K562 (cell line): ENCODE measurements around the gene PCNX3. TPM values are rescaled to one million over a fixed set of nuclear protein-coding genes. Genes with fewer than 3 reads are reported as not detected.
"Not testable (repeated sequence)": the region's sequence is repeated elsewhere in the genome, so short reads cannot be mapped to it uniquely, and the experiment has no call there.

Experiments used
- ATAC-seq: fragments of 200-7000 bp; cut with Tn5 transposase; 3 replicates; pipeline ENCODE4 v1.9.1; 2020; ENCODE audit warnings: moderate library complexity
- BruUV-seq: library from RNA; stranded (reverse); fragments of 400-500 nt; replicated peaks from 2 replicates; lab custom pipeline; 2021; lab: Mats Ljungman, UMichigan
- CTCF ChIA-PET: fragments of 300-600 bp; formaldehyde crosslinking; extraction: SDS; loops from one replicate; lab custom pipeline; 2021; ENCODE audit warnings: low intra/inter-chr PET ratio; lab: Yijun Ruan, JAX
- POLR2A ChIA-PET: fragments of 300-600, 350-650 bp; sonication (Branson Sonifier 250); formaldehyde crosslinking; extraction: SDS; loops from one replicate; lab custom pipeline; 2021; ENCODE audit warnings: antibody characterized with exemption, inconsistent platforms; lab: Yijun Ruan, JAX
- DNase-seq, 4 experiments: peaks; one replicate each; pipeline versions ENCODE4 v3.0.0 to v3.0.0-alpha.2; 2011 to 2018; ENCODE audit warnings: low spot score in 3 of 4, mixed read lengths in 3 of 4; ENCODE audit errors: extremely low read depth in 1 of 4
- FAIRE-seq: peaks from 2 replicates; lab custom pipeline; 2011; peaks lifted over from hg19 to GRCh38; lab: Jason Lieb, UNC
- H2AFZ ChIP-seq: 2 replicates; pipeline ENCODE4 v1.6.0; 2011; ENCODE audit warnings: low read depth, low read length, control low read depth, inconsistent platforms
- H3K27ac ChIP-seq: fragments of 200-600 bp; 3 replicates; pipeline ENCODE4 v1.8.0; 2011; ENCODE audit warnings: low read depth, mild to moderate bottlenecking, control low read depth, inconsistent platforms, low read length, moderate library complexity, mixed read lengths; ENCODE audit errors: extremely low read depth
- H3K27me3 ChIP-seq, 2 experiments: fragments of 300-600 bp in 1 of 2; 2 replicates in 1 of 2; 3 replicates in 1 of 2; pipeline versions ENCODE4 v1.6.0 to v1.8.0; 2011; ENCODE audit warnings: inconsistent platforms in 2 of 2, low read length in 2 of 2, mild to moderate bottlenecking in 1 of 2, mixed read lengths in 1 of 2, moderate library complexity in 1 of 2; ENCODE audit not compliant: control insufficient read depth in 2 of 2, insufficient read depth in 2 of 2
- H3K36me3 ChIP-seq: fragments of 300-600 bp; 3 replicates; pipeline ENCODE4 v1.8.0; 2011; ENCODE audit warnings: mild to moderate bottlenecking, low read length, inconsistent platforms; ENCODE audit not compliant: control insufficient read depth, insufficient read depth
- H3K4me1 ChIP-seq, 2 experiments: fragments of 200-600 bp in 1 of 2; replicated peaks in 1 of 2; 2 replicates in 1 of 2; 3 replicates in 1 of 2; pipeline versions ENCODE4 v1.5.1 to v1.8.0; 2011; ENCODE audit warnings: inconsistent platforms in 2 of 2, low read length in 2 of 2, mild to moderate bottlenecking in 1 of 2, mixed read lengths in 1 of 2, moderate library complexity in 1 of 2; ENCODE audit not compliant: control insufficient read depth in 2 of 2, insufficient read depth in 2 of 2
- H3K4me2 ChIP-seq: 2 replicates; pipeline ENCODE4 v1.6.1; 2011; ENCODE audit warnings: low read length, control low read depth, inconsistent platforms, mixed read lengths; ENCODE audit not compliant: insufficient read depth
- H3K4me3 ChIP-seq: fragments of 200-600 bp; sonication (generic), shearing (Covaris generic); 2 replicates; pipeline ENCODE4 v1.5.1; 2016; ENCODE audit warnings: control low read depth, inconsistent platforms
- H3K79me2 ChIP-seq: fragments of 200-600 bp; 3 replicates; pipeline ENCODE4 v1.8.0; 2011; ENCODE audit warnings: low read length, inconsistent platforms; ENCODE audit not compliant: control insufficient read depth, insufficient read depth
- H3K9ac ChIP-seq, 2 experiments: 2 replicates each; pipeline versions ENCODE4 v1.6.0 to v1.6.1; 2011; ENCODE audit warnings: low read depth in 2 of 2, low read length in 2 of 2, control low read depth in 1 of 2, inconsistent platforms in 1 of 2, mild to moderate bottlenecking in 1 of 2, mixed read lengths in 1 of 2; ENCODE audit not compliant: insufficient read depth in 1 of 2
- H3K9me1 ChIP-seq: one replicate; pipeline ENCODE4 v1.6.0; 2011; ENCODE audit warnings: inconsistent platforms, mild to moderate bottlenecking, low read length, moderate library complexity; ENCODE audit not compliant: control insufficient read depth, insufficient read depth
- H3K9me3 ChIP-seq: replicated peaks from 2 replicates; pipeline ENCODE4 v1.5.1; 2011; ENCODE audit warnings: low read depth, low read length, inconsistent platforms; ENCODE audit not compliant: control insufficient read depth, insufficient read depth
- H4K20me1 ChIP-seq: replicated peaks from 2 replicates; pipeline ENCODE4 v1.6.1; 2011; ENCODE audit warnings: low read length, inconsistent platforms, mixed read lengths; ENCODE audit not compliant: control insufficient read depth, insufficient read depth
- CHD2 ChIP-seq: IDR thresholded peaks from 2 replicates; pipeline ENCODE4 v1.6.1; 2011; ENCODE audit warnings: low read depth, low read length
- GABPB2 ChIP-seq: fragments of 250-450 bp; sonication (Bioruptor Pico); conservative IDR thresholded peaks from 2 replicates; pipeline ENCODE4 v1.5.1; 2021; ENCODE audit warnings: mild to moderate bottlenecking
- IRF2 ChIP-seq: sonication (generic); formaldehyde crosslinking; IDR thresholded peaks from 2 replicates; pipeline ENCODE4 v1.8.1; 2022; ENCODE audit warnings: mild to moderate bottlenecking, missing genetic modification reagents
- KLF1 ChIP-seq: fragments of 450-650 bp; IDR thresholded peaks from 2 replicates; pipeline ENCODE4 v1.6.1; 2016; ENCODE audit warnings: missing genetic modification characterization, missing compliant biosample characterization
- MECOM ChIP-seq: fragments of 250-450 bp; sonication (Bioruptor Pico); IDR thresholded peaks from 2 replicates; pipeline ENCODE4 v1.8.0; 2022; ENCODE audit warnings: inconsistent platforms
- PHF20 ChIP-seq: fragments of 450-650 bp; IDR thresholded peaks from 2 replicates; pipeline ENCODE4 v1.6.1; 2018; ENCODE audit not compliant: partially characterized antibody
- POLR2G ChIP-seq: fragments of 200-400 bp; formaldehyde crosslinking; IDR thresholded peaks from 2 replicates; pipeline ENCODE4 v1.6.1; 2017; ENCODE audit warnings: low read depth, mild to moderate bottlenecking, antibody characterized with exemption, low read length, moderate library complexity
- PRMT5 ChIP-seq: sonication (generic); formaldehyde crosslinking; IDR thresholded peaks from 2 replicates; pipeline ENCODE4 v1.5.0; 2020; ENCODE audit warnings: missing genetic modification reagents
- PURB ChIP-seq: sonication (generic); formaldehyde crosslinking; IDR thresholded peaks from 2 replicates; pipeline ENCODE4 v1.9.0; 2021; ENCODE audit warnings: low read depth, mild to moderate bottlenecking, missing genetic modification reagents
- RBM25 ChIP-seq: fragments of 200-400 bp; formaldehyde crosslinking; IDR thresholded peaks from 2 replicates; pipeline ENCODE4 v1.6.1; 2018; ENCODE audit warnings: low read length, low read depth, moderate library complexity; ENCODE audit not compliant: severe bottlenecking
- SAFB ChIP-seq: fragments of 200-400 bp; formaldehyde crosslinking; IDR thresholded peaks from 2 replicates; pipeline ENCODE4 v1.6.1; 2017; ENCODE audit warnings: low read depth, low read length, borderline replicate concordance
- XRCC3 ChIP-seq: fragments of 450-650 bp; IDR thresholded peaks from 2 replicates; pipeline ENCODE4 v1.6.1; 2017; ENCODE audit warnings: mild to moderate bottlenecking, moderate library complexity
- ZNF121 ChIP-seq: sonication (generic); formaldehyde crosslinking; conservative IDR thresholded peaks from 2 replicates; pipeline ENCODE4 v1.8.0; 2022; ENCODE audit warnings: missing genetic modification reagents
- ZNF232 ChIP-seq: sonication (generic); formaldehyde crosslinking; IDR thresholded peaks from 2 replicates; pipeline ENCODE4 v1.8.0; 2022; ENCODE audit warnings: mild to moderate bottlenecking, missing genetic modification reagents
- ZNF239 ChIP-seq: fragments of 250-450 bp; sonication (Bioruptor Pico); IDR thresholded peaks from 2 replicates; pipeline ENCODE4 v1.4.0; 2020; ENCODE audit warnings: mild to moderate bottlenecking
- ZNF263 ChIP-seq: sonication (generic); formaldehyde crosslinking; IDR thresholded peaks from 2 replicates; pipeline ENCODE4 v1.8.0; 2022; ENCODE audit warnings: mild to moderate bottlenecking, missing genetic modification reagents, borderline replicate concordance
- WGBS: fragments of 100-300 bp; shearing (Covaris generic); methylation state at CpG from one replicate; pipeline ENCODE4 v1.1.6; 2016; ENCODE audit warnings: low coverage, mixed read lengths; ENCODE audit not compliant: insufficient coverage; ENCODE audit errors: missing lambda C conversion rate; 5-methylcytosine and 5-hydroxymethylcytosine counted together
- in situ Hi-C: fragments of 300-500 bp; cut with MboI; formaldehyde crosslinking; loops from 4 replicates; pipeline ENCODE4 v1.15.0; 2018; ENCODE audit warnings: inconsistent platforms, mixed read lengths
- intact Hi-C: fragments of 100-400 bp; cut with micrococcal nuclease; formaldehyde crosslinking; loops from 2 replicates; pipeline ENCODE4 v1.14.2; 2022
- polyA plus RNA-seq, 8 experiments: library from polyadenylated mRNA; depleted of rRNA in 4 of 8; stranded (reverse) in 5 of 8; unstranded in 3 of 8; fragments of >200 nt; fragmentation: Nextera tagmentation in 2 of 8; fragmentation: Illumina TruSeq in 1 of 8; extraction: Ambion mirVana in 2 of 8; extraction: Trizol in 1 of 8; gene quantifications; 2 replicates each; pipeline versions ENCODE4 v1.2.1 to v1.2.3, GENCODE V29; 2011 to 2014; ENCODE audit warnings: inconsistent platforms in 1 of 8, missing spikeins in 1 of 8
- total RNA-seq, 7 experiments: library from RNA; depleted of rRNA in 6 of 7; stranded (reverse); fragments of >200 nt in 6 of 7; fragmentation: Illumina TruSeq in 2 of 7; extraction: Trizol in 2 of 7; gene quantifications; 2 replicates each; pipeline versions ENCODE4 v1.2.1 to v1.2.3, GENCODE V29; 2011 to 2021; ENCODE audit warnings: low replicate concordance in 1 of 7
- TF ChIP-seq, protein P1 (sequence below): fragments of 450-650 bp; formaldehyde crosslinking; IDR thresholded peaks from 2 replicates; pipeline ENCODE4 v1.4.0; 2020; ENCODE audit warnings: mild to moderate bottlenecking

Gene PCNX3
- total and polyA plus RNA-seq, 9 of the 15 experiments (the other 6 are each of a cell fraction or from before 2014, with no cell fraction given), result 0.11 to 47.8 (median 12.8) TPM

DNA sequence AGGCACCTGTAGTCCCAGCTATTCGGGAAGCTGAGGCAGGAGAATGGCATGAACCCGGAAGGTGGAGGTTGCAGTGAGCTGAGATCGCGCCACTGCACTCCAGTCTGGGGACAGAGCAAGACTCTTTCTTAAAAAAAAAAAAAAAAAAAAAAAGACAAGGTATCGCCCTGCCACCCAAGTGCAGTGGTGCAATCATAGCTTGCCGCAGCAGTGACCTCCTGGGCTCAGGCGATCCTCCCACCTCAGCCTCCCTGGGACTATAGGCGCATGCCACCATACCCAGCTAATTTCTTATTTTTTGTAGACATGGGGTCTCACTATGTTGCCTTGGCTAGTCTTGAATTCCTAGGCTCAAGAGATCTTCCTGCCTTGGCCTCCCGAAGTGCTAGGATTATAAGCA is 45.3 kb downstream of the PCNX3 start:
- ATAC-seq, H3K4me3 ChIP-seq, FAIRE-seq, H3K27ac ChIP-seq, BruUV-seq, intact Hi-C loops, in situ Hi-C loops, H3K27me3 ChIP-seq, H2AFZ ChIP-seq, H3K9ac ChIP-seq, DNase-seq, H3K9me3 ChIP-seq, H4K20me1 ChIP-seq, H3K9me1 ChIP-seq, CTCF ChIA-PET, H3K4me2 ChIP-seq: not testable (repeated sequence)
- peak; percentile 41; the same call in 1 of the 2 replicates for TF ChIP-seq ZNF121 (CRISPR knock-in tag)
- H3K4me1 ChIP-seq, result peaks cover 7 to 20% of the 10 kb centered on the region in 2 experiments; a peak in 4 of 5 replicates
- peaks cover 56% of the 10 kb centered on the region for H3K36me3 ChIP-seq
- 96% methylated on average over 4 of the region's 9 CpGs for WGBS
- peaks cover 25% of the 10 kb centered on the region for H3K79me2 ChIP-seq
- POLR2A ChIA-PET, result interaction anchor here (0.6 kb wide), 2 partner anchors 141 to 1098 kb away, joined by 3 read pairs; no protein-coding TSS in a partner anchor

DNA sequence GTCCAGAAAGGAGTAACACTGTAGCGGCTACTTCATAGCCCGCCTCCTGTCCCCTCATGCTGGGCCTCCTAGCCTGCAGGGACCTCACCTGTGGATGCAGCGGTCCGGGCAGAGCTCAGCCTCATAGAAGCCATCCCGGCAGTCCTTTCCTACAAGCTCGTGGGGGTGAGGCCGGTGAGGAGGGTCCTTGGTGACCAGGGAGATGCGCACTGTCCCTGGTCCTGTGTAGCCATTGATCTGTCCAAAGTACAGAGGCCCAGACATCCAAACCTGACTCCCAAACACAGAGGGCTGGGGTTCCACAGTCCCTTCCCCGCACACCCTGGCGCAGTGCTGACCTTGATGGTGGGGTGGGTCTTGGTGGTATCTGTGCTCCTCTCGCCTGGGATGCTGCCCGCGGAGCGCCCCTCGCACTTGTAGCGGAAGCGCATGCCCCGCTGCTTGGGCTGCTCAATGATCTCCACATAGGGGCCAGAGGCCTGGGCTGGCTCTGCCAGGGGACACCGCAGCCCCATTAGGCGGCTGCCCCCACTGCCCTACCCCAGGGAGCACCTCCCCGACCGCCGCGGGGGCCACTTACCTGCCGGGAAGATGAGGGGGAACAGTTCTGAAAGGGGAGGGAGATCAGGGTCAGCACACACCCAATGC is 46.1 kb downstream of the PCNX3 start:
- Histone ChIP-seq H2AFZ (no peak overlapping the region), H3K4me1 (peaks cover 7 to 20% of the 10 kb centered on the region in 2 experiments; a peak in 4 of 5 replicates), H4K20me1 (0 out of 2 replicates have a peak, but pooled peaks cover 4% of the 10 kb centered on the region), H3K4me3 (peak overlapping the region; percentile 92), H3K9ac (peak overlapping the region; percentile 85 to 93), H3K79me2 (peaks cover 25% of the 10 kb centered on the region), H3K9me1 (peaks cover 5% of the 10 kb centered on the region), H3K27me3 (no peaks in the 10 kb centered on the region), H3K9me3 (no peaks in the 10 kb centered on the region), H3K36me3 (peaks cover 49% of the 10 kb centered on the region), H3K27ac (peak overlapping the region; percentile 87), H3K4me2 (peak overlapping the region; percentile 99)
- CTCF ChIA-PET, result no interaction called here
- in situ Hi-C loops, result no loop called here
- no TSS peak for BruUV-seq
- ATAC-seq, result no peak
- intact Hi-C loops, result no loop called here
- POLR2A ChIA-PET, result no interaction called here
- FAIRE-seq, result no peak
- no peak for DNase-seq
- WGBS, result 65% methylated on average over 22 of the region's 25 CpGs
- TF ChIP-seq MECOM (CRISPR knock-in tag) (no peak), XRCC3 (no peak), GABPB2 (CRISPR knock-in tag) (no peak), KLF1 (tag) (no peak), IRF2 (CRISPR knock-in tag) (no peak), CHD2 (no peak), PHF20 (no peak), ZNF263 (peak; percentile 12; the same call in 1 of the 2 replicates), POLR2G (peak; percentile 28; the same call in 1 of the 2 replicates), ZNF232 (CRISPR knock-in tag) (no peak), PRMT5 (CRISPR knock-in tag) (0 out of 2 replicates have a peak, but pooled peaks have one; percentile 32), RBM25 (no peak), ZNF239 (no peak), SAFB (no peak), PURB (CRISPR knock-in tag) (no peak)
- TF ChIP-seq, protein P1, sequence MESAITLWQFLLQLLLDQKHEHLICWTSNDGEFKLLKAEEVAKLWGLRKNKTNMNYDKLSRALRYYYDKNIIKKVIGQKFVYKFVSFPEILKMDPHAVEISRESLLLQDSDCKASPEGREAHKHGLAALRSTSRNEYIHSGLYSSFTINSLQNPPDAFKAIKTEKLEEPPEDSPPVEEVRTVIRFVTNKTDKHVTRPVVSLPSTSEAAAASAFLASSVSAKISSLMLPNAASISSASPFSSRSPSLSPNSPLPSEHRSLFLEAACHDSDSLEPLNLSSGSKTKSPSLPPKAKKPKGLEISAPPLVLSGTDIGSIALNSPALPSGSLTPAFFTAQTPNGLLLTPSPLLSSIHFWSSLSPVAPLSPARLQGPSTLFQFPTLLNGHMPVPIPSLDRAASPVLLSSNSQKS (CRISPR knock-in tag), result no peak
